IPS DF 6.9 (cell line): ENCODE measurements around the gene SERPINA4.

Source experiments
- DNase-seq: peaks from one replicate; pipeline ENCODE4 v3.0.0-alpha.2; 2013; ENCODE audit warnings: low read depth, low spot score
- H3K27ac ChIP-seq: one replicate; pipeline ENCODE4 v1.5.1; 2013; ENCODE audit warnings: low read length, control low read depth
- H3K27me3 ChIP-seq: 2 replicates; pipeline ENCODE4 v1.6.1; 2013; ENCODE audit warnings: mild to moderate bottlenecking, low read length; ENCODE audit not compliant: control insufficient read depth, insufficient read depth
- H3K36me3 ChIP-seq: 2 replicates; pipeline ENCODE4 v1.6.1; 2013; ENCODE audit warnings: low read length; ENCODE audit not compliant: control insufficient read depth, insufficient read depth
- H3K4me1 ChIP-seq: 2 replicates; pipeline ENCODE4 v1.6.1; 2013; ENCODE audit warnings: low read length; ENCODE audit not compliant: control insufficient read depth, insufficient read depth
- H3K4me3 ChIP-seq: 2 replicates; pipeline ENCODE4 v1.5.1; 2013; ENCODE audit warnings: mild to moderate bottlenecking, low read length
- H3K9me3 ChIP-seq: 2 replicates; pipeline ENCODE4 v1.6.1; 2013; ENCODE audit warnings: low read length, inconsistent platforms; ENCODE audit not compliant: control insufficient read depth, insufficient read depth
- WGBS: extraction: QIAGEN DNeasy Blood & Tissue Kit; methylation state at CpG from one replicate; pipeline ENCODE4 v1.1.7; 2013; ENCODE audit warnings: mixed read lengths, missing lambda C conversion rate; ENCODE audit not compliant: insufficient read length, insufficient coverage; 5-methylcytosine and 5-hydroxymethylcytosine counted together

The SERPINA4 gene

GRCh38 chr14:94560751-94561655 is at the start of gene SERPINA4:
Gene SERPINA4 (plus strand): TSS chr14:94561442. CDS start chr14:94563483, 2,041 bp downstream.
- Histone ChIP-seq H3K4me1 (no peaks in the 10 kb centered on the region), H3K9me3 (no peaks in the 10 kb centered on the region), H3K27me3 (no peaks in the 10 kb centered on the region), H3K4me3 (no peak within 1 kb of the TSS), H3K36me3 (no peaks in the 10 kb centered on the region), H3K27ac (no peak within 1 kb of the TSS)
- WGBS = no CpG with 5 or more reads among the region's 11 CpGs
- no peak for DNase-seq

- no peak for DNase-seq
- no peaks in the 10 kb centered on the region for H3K9me3 ChIP-seq
- H3K27me3 ChIP-seq = no peaks in the 10 kb centered on the region
- no peak overlapping the region for H3K27ac ChIP-seq
- WGBS = no CpG with 5 or more reads among the region's 7 CpGs
- no peak overlapping the region for H3K4me3 ChIP-seq
- H3K4me1 ChIP-seq = peaks cover 4% of the 10 kb centered on the region
- H3K36me3 ChIP-seq = no peaks in the 10 kb centered on the region
Measured at GRCh38 chr14:94514351-94514750, 46.9 kb upstream of the SERPINA4 start.

- H3K4me3 ChIP-seq = no peak overlapping the region
- DNase-seq = no peak
- H3K27me3 ChIP-seq = no peaks in the 10 kb centered on the region
- no peaks in the 10 kb centered on the region for H3K36me3 ChIP-seq
- H3K4me1 ChIP-seq = peaks cover 4% of the 10 kb centered on the region
- no CpG with 5 or more reads among the region's 9 CpGs for WGBS
- no peak overlapping the region for H3K27ac ChIP-seq
- no peaks in the 10 kb centered on the region for H3K9me3 ChIP-seq
Measured at GRCh38 chr14:94515426-94515825, 45.8 kb upstream of the SERPINA4 start.

- Histone ChIP-seq H3K27ac (no peak overlapping the region), H3K4me3 (no peak overlapping the region), H3K4me1 (peaks cover 4% of the 10 kb centered on the region), H3K9me3 (no peaks in the 10 kb centered on the region), H3K36me3 (no peaks in the 10 kb centered on the region), H3K27me3 (no peaks in the 10 kb centered on the region)
- whole genome bisulfite sequencing = no CpG with 5 or more reads among the region's 6 CpGs
- DNase-seq = no peak
Measured at GRCh38 chr14:94515856-94516255, 45.4 kb upstream of the SERPINA4 start.

- Histone ChIP-seq H3K36me3 (no peaks in the 10 kb centered on the region), H3K27me3 (no peaks in the 10 kb centered on the region), H3K9me3 (no peaks in the 10 kb centered on the region), H3K27ac (no peak overlapping the region), H3K4me3 (no peak overlapping the region), H3K4me1 (peaks cover 4% of the 10 kb centered on the region)
- WGBS = no CpG with 5 or more reads among the region's 10 CpGs
- DNase-seq = no peak
Measured at GRCh38 chr14:94517248-94517640, 44.0 kb upstream of the SERPINA4 start.

- no peak overlapping the region for H3K27ac ChIP-seq
- no peak for DNase-seq
- H3K36me3 ChIP-seq = no peaks in the 10 kb centered on the region
Measured at GRCh38 chr14:94517641-94518257, 43.5 kb upstream of the SERPINA4 start.

GRCh38 chr14:94521375-94522114 is 39.7 kb upstream of the SERPINA4 start:
- Histone ChIP-seq H3K4me1 (peaks cover 3% of the 10 kb centered on the region), H3K27ac (no peak overlapping the region), H3K27me3 (no peaks in the 10 kb centered on the region), H3K9me3 (no peaks in the 10 kb centered on the region), H3K36me3 (no peaks in the 10 kb centered on the region), H3K4me3 (no peak overlapping the region)
- DNase-seq = no peak
- no CpG with 5 or more reads among the region's 5 CpGs for WGBS

More at GRCh38 chr14:94517641-94518257, 43.5 kb upstream of the SERPINA4 start:
- Histone ChIP-seq H3K9me3 (no peaks in the 10 kb centered on the region), H3K4me3 (no peak overlapping the region), H3K27me3 (no peaks in the 10 kb centered on the region), H3K4me1 (peaks cover 4% of the 10 kb centered on the region)
- no CpG with 5 or more reads among the region's 7 CpGs for WGBS

- no CpG with 5 or more reads among the region's 7 CpGs for WGBS
- Histone ChIP-seq H3K27ac (no peak overlapping the region), H3K9me3 (no peaks in the 10 kb centered on the region), H3K27me3 (no peaks in the 10 kb centered on the region), H3K4me1 (no peaks in the 10 kb centered on the region), H3K36me3 (no peaks in the 10 kb centered on the region), H3K4me3 (no peak overlapping the region)
- no peak for DNase-seq
Measured at GRCh38 chr14:94522115-94522724, 39.0 kb upstream of the SERPINA4 start.

GRCh38 chr14:94523265-94523664 is 38.0 kb upstream of the SERPINA4 start:
- H3K4me1 ChIP-seq = no peaks in the 10 kb centered on the region
- H3K27ac ChIP-seq = no peak overlapping the region
- WGBS = no CpG with 5 or more reads among the region's 8 CpGs
- no peak overlapping the region for H3K4me3 ChIP-seq
- DNase-seq = no peak
- no peaks in the 10 kb centered on the region for H3K9me3 ChIP-seq
- no peaks in the 10 kb centered on the region for H3K36me3 ChIP-seq
- no peaks in the 10 kb centered on the region for H3K27me3 ChIP-seq

- no CpG with 5 or more reads among the region's 3 CpGs for WGBS
- Histone ChIP-seq H3K36me3 (no peaks in the 10 kb centered on the region), H3K27ac (no peak overlapping the region), H3K9me3 (no peaks in the 10 kb centered on the region), H3K27me3 (no peaks in the 10 kb centered on the region), H3K4me3 (no peak overlapping the region), H3K4me1 (no peaks in the 10 kb centered on the region)
- DNase-seq = no peak
Measured at GRCh38 chr14:94524093-94524492, 37.1 kb upstream of the SERPINA4 start.
